Measurements from ENCODE around the gene GRID1.

GRCh38 chr10:85607043-85607695 lies 759.4 kb downstream of the GRID1 start:
- TF ChIP-seq JUND (IDR thresholded peaks at IDR 0.05) (no peak), YY1 (IDR thresholded peaks at IDR 0.05; ENCODE audit: low read depth) (no peak)
